ENCODE measurements around the gene CDH23.

DNA sequence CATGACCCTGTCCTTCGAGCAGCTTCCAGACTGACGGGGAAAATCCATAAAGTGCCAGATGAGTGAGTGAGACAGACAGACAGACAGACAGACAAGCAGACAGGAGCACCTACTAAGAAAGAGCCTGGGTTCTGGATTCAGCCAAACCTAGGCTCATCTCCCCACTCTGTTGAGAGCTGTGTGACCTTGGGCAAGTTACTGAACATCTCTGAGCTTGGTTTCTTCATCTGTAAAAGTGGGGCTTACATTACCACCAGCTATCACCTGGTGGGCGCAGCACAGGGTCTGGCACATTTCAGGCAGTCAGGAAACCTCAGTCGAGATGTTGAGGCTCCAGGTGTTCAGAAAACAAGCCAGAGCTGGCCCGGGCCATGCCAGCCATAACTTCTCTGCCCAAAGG is 285.3 kb downstream of the CDH23 start:
- TF ChIP-seq GABPA (IDR thresholded peaks at IDR 0.05; ENCODE audit: borderline replicate concordance, insufficient read depth, low read length) (no peak), RFX5 (IDR thresholded peaks at IDR 0.05; ENCODE audit: borderline replicate concordance, low read depth, low read length) (no peak), TAF1 (IDR thresholded peaks at IDR 0.05; ENCODE audit: low read depth, low read length) (no peak), EGR1 (IDR thresholded peaks at IDR 0.05; ENCODE audit: borderline replicate concordance, low read depth, low read length) (no peak), JUN (IDR thresholded peaks at IDR 0.05; ENCODE audit: low read depth, low read length) (no peak)
- TF ChIP-seq, protein P1, sequence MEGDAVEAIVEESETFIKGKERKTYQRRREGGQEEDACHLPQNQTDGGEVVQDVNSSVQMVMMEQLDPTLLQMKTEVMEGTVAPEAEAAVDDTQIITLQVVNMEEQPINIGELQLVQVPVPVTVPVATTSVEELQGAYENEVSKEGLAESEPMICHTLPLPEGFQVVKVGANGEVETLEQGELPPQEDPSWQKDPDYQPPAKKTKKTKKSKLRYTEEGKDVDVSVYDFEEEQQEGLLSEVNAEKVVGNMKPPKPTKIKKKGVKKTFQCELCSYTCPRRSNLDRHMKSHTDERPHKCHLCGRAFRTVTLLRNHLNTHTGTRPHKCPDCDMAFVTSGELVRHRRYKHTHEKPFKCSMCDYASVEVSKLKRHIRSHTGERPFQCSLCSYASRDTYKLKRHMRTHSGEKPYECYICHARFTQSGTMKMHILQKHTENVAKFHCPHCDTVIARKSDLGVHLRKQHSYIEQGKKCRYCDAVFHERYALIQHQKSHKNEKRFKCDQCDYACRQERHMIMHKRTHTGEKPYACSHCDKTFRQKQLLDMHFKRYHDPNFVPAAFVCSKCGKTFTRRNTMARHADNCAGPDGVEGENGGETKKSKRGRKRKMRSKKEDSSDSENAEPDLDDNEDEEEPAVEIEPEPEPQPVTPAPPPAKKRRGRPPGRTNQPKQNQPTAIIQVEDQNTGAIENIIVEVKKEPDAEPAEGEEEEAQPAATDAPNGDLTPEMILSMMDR (IDR thresholded peaks at IDR 0.05; ENCODE audit: control extremely low read depth in 1 of 3, insufficient read depth in 1 of 3, low read depth in 1 of 3, low read length in 3 of 3) = no peak
